GM12875 (cell line): ENCODE results near the gene DCAF8L1.
"Not testable (repeated sequence)": the region's sequence is repeated elsewhere in the genome, so short reads cannot be mapped to it uniquely, and the experiment has no call there.

Experiments used
- H3K4me3 ChIP-seq: one replicate; pipeline ENCODE4 v1.5.1; 2011; ENCODE audit warnings: low read depth, low read length, control low read depth
- TF ChIP-seq, protein P1 (sequence below): IDR thresholded peaks from 2 replicates; pipeline ENCODE4 v1.5.1; 2011; ENCODE audit warnings: low read depth, mild to moderate bottlenecking, control low read depth, inconsistent platforms, low read length, moderate library complexity, borderline replicate concordance; ENCODE audit not compliant: insufficient read depth

The DCAF8L1 gene

GRCh38 chrX:27996132-27996531, 14.9 kb upstream of the DCAF8L1 start:
- no peak overlapping the region for H3K4me3 ChIP-seq
- TF ChIP-seq, protein P1, sequence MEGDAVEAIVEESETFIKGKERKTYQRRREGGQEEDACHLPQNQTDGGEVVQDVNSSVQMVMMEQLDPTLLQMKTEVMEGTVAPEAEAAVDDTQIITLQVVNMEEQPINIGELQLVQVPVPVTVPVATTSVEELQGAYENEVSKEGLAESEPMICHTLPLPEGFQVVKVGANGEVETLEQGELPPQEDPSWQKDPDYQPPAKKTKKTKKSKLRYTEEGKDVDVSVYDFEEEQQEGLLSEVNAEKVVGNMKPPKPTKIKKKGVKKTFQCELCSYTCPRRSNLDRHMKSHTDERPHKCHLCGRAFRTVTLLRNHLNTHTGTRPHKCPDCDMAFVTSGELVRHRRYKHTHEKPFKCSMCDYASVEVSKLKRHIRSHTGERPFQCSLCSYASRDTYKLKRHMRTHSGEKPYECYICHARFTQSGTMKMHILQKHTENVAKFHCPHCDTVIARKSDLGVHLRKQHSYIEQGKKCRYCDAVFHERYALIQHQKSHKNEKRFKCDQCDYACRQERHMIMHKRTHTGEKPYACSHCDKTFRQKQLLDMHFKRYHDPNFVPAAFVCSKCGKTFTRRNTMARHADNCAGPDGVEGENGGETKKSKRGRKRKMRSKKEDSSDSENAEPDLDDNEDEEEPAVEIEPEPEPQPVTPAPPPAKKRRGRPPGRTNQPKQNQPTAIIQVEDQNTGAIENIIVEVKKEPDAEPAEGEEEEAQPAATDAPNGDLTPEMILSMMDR, result no peak

DNA sequence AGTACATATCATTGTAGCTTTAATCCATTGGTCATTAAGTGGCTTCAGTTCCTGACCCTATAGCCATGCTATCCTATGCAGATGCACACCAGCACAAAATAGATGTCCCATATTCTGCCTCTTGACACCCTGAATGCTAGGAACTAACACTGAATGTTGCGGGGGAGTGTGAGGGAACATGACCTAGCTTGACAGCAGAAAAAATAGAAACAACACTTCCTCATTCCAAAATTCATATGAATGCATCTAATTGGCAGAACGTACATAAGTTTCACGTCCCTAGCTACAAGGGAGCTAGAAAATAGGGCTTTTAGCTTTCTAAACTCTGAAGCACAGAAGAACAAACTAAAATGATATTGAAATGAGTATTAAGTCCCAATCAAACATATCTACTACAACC, 14.4 kb upstream of the DCAF8L1 start:
- TF ChIP-seq, protein P1, result no peak
- H3K4me3 ChIP-seq, result no peak overlapping the region

DNA sequence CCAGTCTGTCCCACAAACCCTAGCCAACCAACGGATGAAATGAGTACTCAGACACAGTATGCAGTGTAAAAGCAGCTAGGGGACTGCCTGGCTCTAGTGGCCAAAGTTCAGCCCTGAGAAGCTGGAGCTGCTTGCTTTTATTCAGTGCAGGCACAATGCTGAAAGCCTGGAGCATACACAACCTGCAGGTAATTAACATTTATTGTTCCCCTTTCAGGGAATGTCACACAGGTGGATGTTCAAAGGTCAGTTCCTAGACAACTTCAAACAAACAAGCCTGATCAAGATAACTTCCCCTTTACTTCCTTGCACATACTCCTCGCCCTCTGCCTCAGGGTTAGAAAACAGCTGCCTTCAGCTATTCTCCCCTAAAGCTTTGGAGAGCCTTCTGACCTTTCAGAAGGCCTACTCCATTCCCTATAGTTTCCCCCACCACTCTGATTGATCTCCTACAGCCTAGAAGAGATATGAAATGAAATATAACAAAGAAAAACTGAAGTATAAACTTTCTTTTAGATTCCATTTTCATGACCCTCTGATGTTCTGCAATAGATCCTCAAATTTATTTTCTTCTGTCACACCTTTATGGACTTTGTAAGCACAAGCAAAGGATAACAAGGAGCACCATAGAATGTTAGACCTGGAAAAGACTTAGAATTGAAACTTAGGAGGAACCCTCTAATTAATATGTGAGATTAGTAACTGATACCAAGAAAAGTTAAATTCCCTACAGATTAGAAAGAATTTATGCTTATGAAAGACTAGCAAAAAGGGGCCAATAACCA, 6.8 kb upstream of the DCAF8L1 start:
- H3K4me3 ChIP-seq, result no peak overlapping the region
- TF ChIP-seq, protein P1, result no peak

DNA sequence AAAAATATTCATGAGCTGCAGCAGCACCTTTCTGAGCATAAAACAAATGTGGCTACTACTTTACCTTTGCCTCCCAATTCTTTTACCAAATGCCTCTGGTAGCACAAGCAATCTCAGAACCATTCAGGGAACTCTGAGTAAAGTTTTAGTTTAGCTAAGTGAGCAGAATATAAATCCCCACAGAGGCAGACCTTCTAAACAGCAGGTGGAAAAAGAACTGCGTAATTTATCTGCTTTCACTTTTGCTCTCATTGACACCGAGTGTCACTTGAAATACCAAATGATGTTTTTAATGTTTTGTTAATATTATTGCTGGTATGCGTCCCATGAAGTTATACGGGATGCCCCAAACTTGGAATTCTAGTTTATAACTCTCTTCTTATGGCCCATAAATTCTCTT, 4.3 kb downstream of the DCAF8L1 start:
- not testable (repeated sequence) for H3K4me3 ChIP-seq

- no peak overlapping the region for H3K4me3 ChIP-seq
- TF ChIP-seq, protein P1, result no peak
These were observed 5.0 kb downstream of the DCAF8L1 start for GRCh38 chrX:27976284-27976683.

GRCh38 chrX:27968878-27969277, 12.4 kb downstream of the DCAF8L1 start:
- no peak overlapping the region for H3K4me3 ChIP-seq
- TF ChIP-seq, protein P1, result no peak

DNA sequence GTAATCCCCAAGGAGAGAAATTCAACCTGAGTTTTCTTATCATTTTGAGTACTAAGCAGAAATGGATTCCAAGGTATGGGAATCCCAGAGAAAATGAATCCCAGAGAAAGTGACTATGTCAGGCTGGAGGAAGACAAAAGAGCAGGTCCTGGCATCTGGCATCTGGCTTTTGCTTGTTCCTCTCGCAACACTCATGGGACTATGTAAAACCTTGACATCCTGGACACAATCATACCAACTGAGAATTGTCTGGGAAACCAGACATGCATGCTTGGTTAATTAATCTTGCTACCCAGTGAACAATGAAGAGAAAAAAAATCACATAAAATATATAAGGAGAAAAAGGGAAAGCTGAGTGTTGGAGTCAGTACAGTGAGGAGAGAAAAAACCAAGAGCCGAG, 12.9 kb downstream of the DCAF8L1 start:
- TF ChIP-seq, protein P1, result no peak
- H3K4me3 ChIP-seq, result no peak overlapping the region
